Activated CD4-positive, alpha-beta memory T cell treated with anti-CD3 and anti-CD28 coated beads for 36 hours (primary cell): ENCODE results near the gene IZUMO4. TPM values are rescaled to one million over a fixed set of nuclear protein-coding genes. Genes with fewer than 3 reads are reported as not detected.

Experiments
- CTCF ChIA-PET: fragments of 350-600 bp; sonication (Branson Sonifier 250); formaldehyde crosslinking; loops from one replicate; lab custom pipeline; 2021; ENCODE audit warnings: antibody characterized with exemption, inconsistent platforms; lab: Charles Lee
- POLR2A ChIA-PET: fragments of 350-600 bp; sonication (Branson Sonifier 250); formaldehyde crosslinking; loops from one replicate; lab custom pipeline; 2021; ENCODE audit warnings: antibody characterized with exemption; lab: Charles Lee
- DNase-seq: peaks from one replicate; pipeline ENCODE4 v3.0.0-alpha.2; 2020
- H3K27ac Mint-ChIP-seq: one replicate; pipeline ENCODE4 v1.8.0; 2021; ENCODE audit warnings: mixed read lengths
- H3K27me3 Mint-ChIP-seq: one replicate; pipeline ENCODE4 v1.8.0; 2021; ENCODE audit warnings: mixed read lengths
- H3K36me3 Mint-ChIP-seq: one replicate; pipeline ENCODE4 v1.8.0; 2021; ENCODE audit warnings: mixed read lengths
- H3K4me1 Mint-ChIP-seq: one replicate; pipeline ENCODE4 v1.8.0; 2021; ENCODE audit warnings: low read depth, mixed read lengths
- H3K4me3 Mint-ChIP-seq: one replicate; pipeline ENCODE4 v1.8.0; 2021; ENCODE audit warnings: mild to moderate bottlenecking, mixed read lengths
- H3K9me3 Mint-ChIP-seq: one replicate; pipeline ENCODE4 v1.8.0; 2021; ENCODE audit warnings: mixed read lengths
- intact Hi-C: fragments of 100-400 bp; cut with micrococcal nuclease; formaldehyde crosslinking; loops from one replicate; pipeline ENCODE4 v1.15.1; 2023
- total RNA-seq, 2 experiments: library from RNA; stranded (reverse); gene quantifications; one replicate each; pipeline ENCODE4 v1.2.3, GENCODE V29; 2021

The IZUMO4 gene
- total RNA-seq, 2 experiments from 2014 or later, result 14.2 to 16.4 TPM

DNA sequence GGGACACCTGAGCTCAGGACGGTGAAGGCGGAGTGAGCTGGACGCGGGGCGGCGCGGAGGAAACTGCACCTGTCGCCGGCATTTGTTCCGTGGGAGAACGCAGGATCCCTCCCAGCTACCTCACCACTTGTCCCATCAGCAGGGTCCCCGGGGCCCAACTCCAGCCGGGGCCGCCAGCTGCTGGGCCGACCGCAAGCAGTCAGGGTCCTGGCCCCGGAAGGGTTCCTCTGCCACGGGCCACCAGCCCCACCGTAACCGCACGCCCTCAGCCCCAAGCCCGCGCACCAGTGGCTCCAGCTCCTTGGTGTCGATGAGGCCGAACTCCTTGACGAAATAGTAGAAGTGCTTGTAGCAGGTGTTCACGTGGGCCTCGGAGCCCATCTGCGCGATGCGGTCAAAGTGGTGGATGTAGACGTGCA, 20.2 kb upstream of the IZUMO4 start:
- POLR2A ChIA-PET, result no interaction called here
- CTCF ChIA-PET, result no interaction called here
- Mint-ChIP-seq H3K9me3 (no peaks in the 10 kb centered on the region), H3K36me3 (peaks cover 61% of the 10 kb centered on the region), H3K4me1 (peaks cover 25% of the 10 kb centered on the region), H3K27ac (peak overlapping the region; percentile 23), H3K4me3 (no peak overlapping the region), H3K27me3 (no peaks in the 10 kb centered on the region)
- intact Hi-C loops, result no loop called here
- DNase-seq, result no peak

DNA sequence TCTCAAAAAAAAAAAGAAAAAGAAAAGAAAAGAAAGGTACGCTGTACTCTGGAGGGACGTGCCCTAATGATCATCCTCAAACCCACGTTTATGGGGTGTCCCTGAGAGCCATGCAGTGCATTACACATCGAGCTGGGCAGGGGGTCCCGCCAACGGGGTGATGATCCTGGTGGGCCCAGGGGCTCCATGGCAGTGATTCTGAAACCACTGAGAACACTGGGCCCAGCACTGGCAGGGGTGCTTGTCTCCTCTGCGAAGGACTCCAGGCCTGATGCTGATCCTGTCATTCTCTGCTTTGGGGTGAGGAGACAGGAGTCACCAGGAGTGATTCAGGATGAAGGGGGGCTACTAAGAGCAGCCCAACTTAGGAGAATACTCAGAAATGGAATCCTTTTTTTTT, 19.3 kb upstream of the IZUMO4 start:
- H3K9me3 Mint-ChIP-seq, result no peaks in the 10 kb centered on the region
- POLR2A ChIA-PET, result no interaction called here
- intact Hi-C loops, result no loop called here
- H3K27ac Mint-ChIP-seq, result no peak overlapping the region
- CTCF ChIA-PET, result interaction anchor here (1.7 kb wide), 1 partner anchor 8 kb away, joined by 6 read pairs; no protein-coding TSS in a partner anchor
- peaks cover 33% of the 10 kb centered on the region for H3K4me1 Mint-ChIP-seq
- DNase-seq, result no peak
- H3K4me3 Mint-ChIP-seq, result no peak overlapping the region
- no peaks in the 10 kb centered on the region for H3K27me3 Mint-ChIP-seq
- peaks cover 62% of the 10 kb centered on the region for H3K36me3 Mint-ChIP-seq

DNA sequence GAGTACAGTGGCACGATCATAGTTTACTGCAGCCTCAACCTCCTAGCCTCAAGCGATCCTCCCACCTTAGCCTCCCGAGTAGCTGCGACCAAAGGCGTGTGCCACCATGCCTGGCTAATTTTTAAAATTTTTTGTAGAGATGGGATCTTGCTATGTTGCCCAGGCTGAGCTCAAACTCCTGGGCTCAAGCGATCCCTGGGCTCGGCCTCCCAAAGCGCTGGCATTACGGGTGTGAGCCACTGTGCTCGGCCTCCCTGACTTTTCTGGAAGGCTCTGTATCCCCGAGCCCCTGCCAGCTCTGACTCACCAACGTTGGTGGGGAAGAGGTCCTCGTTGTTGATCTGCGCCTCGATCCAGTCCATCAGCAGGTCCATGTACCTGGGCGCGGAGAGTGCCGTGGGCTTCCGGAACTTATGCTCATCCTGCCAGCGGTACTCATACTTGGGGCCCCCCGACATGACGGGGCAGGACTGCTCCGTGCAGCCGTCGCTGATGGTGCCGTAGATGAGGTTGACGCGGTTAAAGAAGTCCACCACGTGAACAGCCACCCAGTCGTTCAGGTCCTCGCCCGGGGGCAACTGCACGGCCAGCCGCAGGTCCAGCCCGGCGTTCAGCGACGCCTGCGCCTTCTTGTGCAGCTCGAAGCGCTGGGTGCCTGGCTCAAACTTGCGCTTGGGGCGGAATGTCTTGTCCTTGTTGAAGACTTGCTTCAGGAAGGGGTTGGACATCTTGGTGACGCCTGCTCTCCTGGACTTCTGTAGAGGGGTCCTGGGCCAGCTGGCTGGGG, 18.7 kb upstream of the IZUMO4 start:
- ChIA-PET CTCF (interaction anchor here (1.7 kb wide), 1 partner anchor 8 kb away, joined by 6 read pairs; no protein-coding TSS in a partner anchor), POLR2A (no interaction called here)
- H3K9me3 Mint-ChIP-seq, result no peaks in the 10 kb centered on the region
- H3K4me1 Mint-ChIP-seq, result peaks cover 33% of the 10 kb centered on the region
- H3K4me3 Mint-ChIP-seq, result no peak overlapping the region
- peaks cover 63% of the 10 kb centered on the region for H3K36me3 Mint-ChIP-seq
- DNase-seq, result no peak
- intact Hi-C loops, result no loop called here
- no peak overlapping the region for H3K27ac Mint-ChIP-seq
- no peaks in the 10 kb centered on the region for H3K27me3 Mint-ChIP-seq

DNA sequence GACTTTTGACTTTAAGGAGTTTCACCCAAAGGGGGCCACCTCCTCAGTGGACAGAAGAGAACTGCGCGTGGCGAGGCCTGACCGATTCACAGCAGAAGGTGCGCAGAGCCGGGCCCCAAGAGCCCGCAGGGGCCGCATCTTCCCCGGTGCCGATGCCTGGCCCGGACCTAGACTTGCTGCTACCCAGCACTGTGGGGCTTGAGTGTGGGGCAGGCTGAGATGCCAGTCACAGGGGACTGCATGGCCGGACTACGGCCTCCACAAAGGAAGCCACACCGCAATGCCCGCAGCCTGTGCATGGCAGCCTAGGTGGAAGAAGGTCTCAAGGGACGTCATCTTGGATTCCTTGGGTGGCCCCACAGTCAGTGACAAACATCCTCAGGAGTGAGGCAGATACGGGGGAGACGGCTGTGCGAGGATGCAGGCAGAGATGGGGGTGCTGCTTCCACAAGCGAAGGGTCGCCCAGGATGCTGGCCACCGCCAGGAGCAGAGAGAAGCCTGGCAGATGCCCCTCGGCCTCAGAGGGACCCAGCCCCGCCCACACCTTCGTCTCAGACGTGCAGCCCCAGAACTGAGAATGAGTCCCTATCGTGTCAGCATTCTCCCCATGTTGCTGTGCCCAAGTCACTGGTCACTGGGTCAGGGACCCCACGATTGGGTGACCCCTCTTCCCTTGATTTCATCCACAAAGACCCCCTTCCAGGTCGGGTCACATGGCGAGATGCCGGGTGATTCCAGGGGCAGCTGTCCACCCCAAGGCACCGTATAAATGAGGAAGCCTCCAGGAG, 17.4 kb upstream of the IZUMO4 start:
- intact Hi-C loops, result no loop called here
- CTCF ChIA-PET, result interaction anchor here (1.7 kb wide), 1 partner anchor 10 kb away, joined by 6 read pairs; no protein-coding TSS in a partner anchor
- peak overlapping the region; percentile 2 for H3K4me3 Mint-ChIP-seq

DNA sequence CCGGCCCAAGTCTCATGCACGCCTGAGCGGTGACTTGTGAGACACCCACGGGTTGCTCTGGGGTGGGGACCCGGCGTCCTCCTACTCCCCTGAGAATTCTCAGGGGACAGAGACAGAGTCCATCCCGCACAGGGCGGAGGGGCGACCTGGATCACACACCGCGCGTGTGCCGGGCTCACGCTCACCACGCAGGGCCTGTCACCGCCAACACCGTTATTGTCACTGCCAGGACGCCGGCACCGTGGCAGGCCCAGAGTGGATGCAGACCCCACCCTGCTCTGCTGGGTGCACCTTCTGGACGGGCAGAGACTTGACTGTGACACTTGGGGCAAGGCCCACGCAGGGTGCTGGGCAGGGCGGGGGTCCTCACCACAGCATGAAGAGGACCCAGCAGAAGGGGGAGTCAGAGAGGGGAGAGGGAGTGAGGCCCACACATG, 16.8 kb upstream of the IZUMO4 start:
- Mint-ChIP-seq H3K27ac (peak overlapping the region; percentile 99), H3K4me1 (peaks cover 30% of the 10 kb centered on the region), H3K27me3 (no peaks in the 10 kb centered on the region), H3K9me3 (no peaks in the 10 kb centered on the region), H3K4me3 (no peak overlapping the region), H3K36me3 (peaks cover 67% of the 10 kb centered on the region)
- intact Hi-C loops, result loop anchor here (5.0 kb wide), 2 partner anchors 63 to 198 kb away; partner anchors contain the start of gene BTBD2
- no peak for DNase-seq
- ChIA-PET POLR2A (no interaction called here), CTCF (no interaction called here)

More for the DNA sequence above, 17.4 kb upstream of the IZUMO4 start:
- H3K27ac Mint-ChIP-seq, result peak overlapping the region; percentile 99
- H3K4me1 Mint-ChIP-seq, result peaks cover 31% of the 10 kb centered on the region
- H3K27me3 Mint-ChIP-seq, result no peaks in the 10 kb centered on the region
- no peaks in the 10 kb centered on the region for H3K9me3 Mint-ChIP-seq
- POLR2A ChIA-PET, result no interaction called here
- DNase-seq, result no peak
- H3K36me3 Mint-ChIP-seq, result peaks cover 63% of the 10 kb centered on the region

DNA sequence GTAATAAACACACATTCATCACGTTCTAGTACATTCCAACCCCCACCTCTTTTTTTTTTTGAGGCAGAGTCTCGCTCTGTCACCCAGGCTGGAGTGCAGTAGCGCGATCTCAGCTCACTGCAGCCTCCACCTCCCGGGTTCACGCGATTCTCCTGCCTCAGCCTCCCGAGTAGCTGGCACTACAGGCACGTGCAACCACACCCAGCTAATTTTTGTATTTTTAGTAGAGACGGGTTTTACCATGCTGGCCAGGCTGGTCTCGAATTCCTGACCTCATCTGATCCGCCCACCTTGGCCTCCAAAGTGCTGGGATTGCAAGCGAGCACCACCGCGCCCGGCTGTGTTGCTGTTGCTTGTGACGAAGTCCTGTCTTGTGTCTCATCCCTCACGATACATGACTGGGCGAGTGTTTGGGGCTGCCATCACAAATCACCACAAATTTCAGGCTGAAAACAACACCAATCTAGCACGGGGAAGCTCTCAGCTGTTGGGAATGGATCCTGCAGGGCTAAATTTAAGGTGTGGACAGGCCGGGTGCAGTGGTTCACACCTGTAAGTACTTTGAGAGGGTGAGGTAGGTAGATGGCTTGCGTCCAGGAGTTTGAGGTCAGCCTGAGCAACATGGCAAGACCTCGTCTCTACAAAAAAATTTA, 16.3 kb upstream of the IZUMO4 start:
- no peaks in the 10 kb centered on the region for H3K9me3 Mint-ChIP-seq
- peaks cover 71% of the 10 kb centered on the region for H3K36me3 Mint-ChIP-seq
- no peaks in the 10 kb centered on the region for H3K27me3 Mint-ChIP-seq
- POLR2A ChIA-PET, result no interaction called here
- DNase-seq, result no peak
- CTCF ChIA-PET, result interaction anchor here (1.0 to 1.2 kb wide), 2 partner anchors 10 to 13 kb away, joined by 3 to 6 read pairs; no protein-coding TSS in a partner anchor
- intact Hi-C loops, result loop anchor here (5.0 kb wide), 2 partner anchors 63 to 198 kb away; partner anchors contain the start of gene BTBD2
- peaks cover 33% of the 10 kb centered on the region for H3K4me1 Mint-ChIP-seq
- peak overlapping the region; percentile 99 for H3K27ac Mint-ChIP-seq
- peak overlapping the region; percentile 99 for H3K4me3 Mint-ChIP-seq

DNA sequence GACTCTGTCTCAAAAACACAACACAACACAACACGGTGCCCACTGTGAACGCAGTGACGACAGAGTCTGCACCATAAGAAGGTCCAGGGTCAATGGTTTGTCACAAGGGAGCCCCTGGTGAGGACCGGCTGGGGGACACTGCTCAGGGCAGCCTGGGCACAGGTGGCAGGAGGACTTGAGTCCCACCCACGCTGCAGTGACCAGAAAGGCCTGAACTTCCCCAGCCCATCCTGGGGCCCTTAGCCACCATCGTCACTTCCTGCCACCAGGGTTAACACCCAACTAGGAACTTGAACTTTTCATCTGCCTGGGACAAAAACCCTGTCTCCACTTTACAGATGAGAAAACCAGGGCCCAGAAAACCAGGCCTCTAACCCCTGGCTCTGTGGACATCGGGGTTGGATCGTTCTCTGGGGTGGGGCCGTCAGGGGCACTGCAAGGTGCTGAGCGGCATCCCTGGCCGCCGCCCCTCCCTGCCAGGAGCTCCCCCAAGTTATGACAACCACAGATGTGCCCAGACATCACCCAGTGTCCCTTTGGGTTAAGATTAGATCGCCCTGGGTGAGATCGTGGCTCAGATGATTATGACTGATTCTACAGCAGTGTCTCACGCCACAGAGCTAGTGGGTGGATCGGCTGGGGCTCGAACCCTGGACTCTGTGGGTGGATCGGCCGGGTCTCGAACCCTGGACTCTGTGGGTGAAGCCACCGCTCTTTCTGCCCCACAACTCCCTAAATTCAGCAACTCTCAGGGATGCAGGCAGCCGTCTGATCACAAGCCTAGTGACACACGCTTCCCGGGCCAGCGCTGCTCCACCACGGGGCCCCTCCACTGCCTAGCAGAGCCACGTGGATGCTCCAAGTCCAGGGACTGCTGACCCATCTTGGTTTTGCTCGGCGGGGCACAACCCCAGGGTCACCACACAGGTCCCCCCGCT, 14.6 kb upstream of the IZUMO4 start:
- no peaks in the 10 kb centered on the region for H3K9me3 Mint-ChIP-seq
- intact Hi-C loops, result loop anchor here (2.0 to 5.0 kb wide), 3 partner anchors 13 to 200 kb away; partner anchors contain the start of gene BTBD2
- CTCF ChIA-PET, result interaction anchor here (1.8 to 2.7 kb wide), 3 partner anchors 12 to 63 kb away, joined by 7 to 13 read pairs (median 9); partner anchors contain the start of gene MOB3A

DNA sequence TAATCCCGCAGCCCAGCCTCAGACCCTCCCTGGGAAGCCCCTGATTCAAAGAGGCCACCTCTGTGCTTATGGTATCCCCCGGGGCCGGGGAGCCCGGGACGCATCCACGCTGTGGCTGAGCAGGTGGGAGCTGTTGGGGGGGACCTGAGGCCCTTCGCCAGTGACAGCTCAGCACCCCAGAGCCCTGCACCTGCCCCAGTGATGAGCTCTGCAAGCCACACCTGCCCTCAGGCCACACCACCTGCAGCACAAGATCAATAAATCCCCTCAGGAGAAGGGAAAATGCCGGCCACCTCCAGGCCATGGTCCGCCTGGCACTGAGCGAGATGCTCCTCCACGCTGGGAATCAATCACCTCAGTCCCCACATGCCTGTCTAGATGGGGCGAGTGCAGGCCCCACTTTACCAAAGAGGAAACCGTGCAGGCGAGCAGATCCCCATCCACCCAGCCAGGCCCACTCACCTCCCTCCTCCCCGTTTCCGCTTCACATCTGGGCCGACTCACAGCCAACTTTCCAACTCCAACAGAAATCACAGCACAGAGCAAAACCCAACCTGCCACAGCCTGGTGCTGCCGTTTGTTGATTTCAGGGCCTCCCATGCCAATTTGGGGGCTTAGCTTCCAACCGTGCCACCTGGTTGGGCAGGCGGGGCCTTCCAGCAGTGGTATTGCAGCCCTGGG, 13.4 kb upstream of the IZUMO4 start:
- peaks cover 59% of the 10 kb centered on the region for H3K36me3 Mint-ChIP-seq
- CTCF ChIA-PET, result interaction anchor here (1.4 to 2.7 kb wide), 4 partner anchors 12 to 64 kb away, joined by 4 to 13 read pairs (median 8); partner anchors contain the start of genes IZUMO4 and MOB3A
- intact Hi-C loops, result loop anchor here (2.0 to 5.0 kb wide), 3 partner anchors 15 to 201 kb away; partner anchors contain the start of gene BTBD2
- no peaks in the 10 kb centered on the region for H3K9me3 Mint-ChIP-seq
- H3K4me3 Mint-ChIP-seq, result peak overlapping the region; percentile 99
- H3K4me1 Mint-ChIP-seq, result peaks cover 53% of the 10 kb centered on the region
- POLR2A ChIA-PET, result interaction anchor here (0.6 to 3.6 kb wide), 8 partner anchors 11 to 177 kb away, joined by 3 to 41 read pairs (median 4); partner anchors contain the start of genes ADAT3, AP3D1, IZUMO4 and MOB3A
- DNase-seq, result peak; percentile 85
- H3K27me3 Mint-ChIP-seq, result no peaks in the 10 kb centered on the region
- H3K27ac Mint-ChIP-seq, result peak overlapping the region; percentile 99

More for the DNA sequence above, 14.6 kb upstream of the IZUMO4 start:
- POLR2A ChIA-PET, result interaction anchor here (1.6 to 3.6 kb wide), 4 partner anchors 9 to 22 kb away, joined by 5 to 41 read pairs (median 7); partner anchors contain the start of gene MOB3A
- peak; percentile 76 for DNase-seq
- no peaks in the 10 kb centered on the region for H3K27me3 Mint-ChIP-seq
- peak overlapping the region; percentile 99 for H3K4me3 Mint-ChIP-seq
- peaks cover 67% of the 10 kb centered on the region for H3K36me3 Mint-ChIP-seq
- H3K4me1 Mint-ChIP-seq, result peaks cover 42% of the 10 kb centered on the region
- H3K27ac Mint-ChIP-seq, result peak overlapping the region; percentile 99

DNA sequence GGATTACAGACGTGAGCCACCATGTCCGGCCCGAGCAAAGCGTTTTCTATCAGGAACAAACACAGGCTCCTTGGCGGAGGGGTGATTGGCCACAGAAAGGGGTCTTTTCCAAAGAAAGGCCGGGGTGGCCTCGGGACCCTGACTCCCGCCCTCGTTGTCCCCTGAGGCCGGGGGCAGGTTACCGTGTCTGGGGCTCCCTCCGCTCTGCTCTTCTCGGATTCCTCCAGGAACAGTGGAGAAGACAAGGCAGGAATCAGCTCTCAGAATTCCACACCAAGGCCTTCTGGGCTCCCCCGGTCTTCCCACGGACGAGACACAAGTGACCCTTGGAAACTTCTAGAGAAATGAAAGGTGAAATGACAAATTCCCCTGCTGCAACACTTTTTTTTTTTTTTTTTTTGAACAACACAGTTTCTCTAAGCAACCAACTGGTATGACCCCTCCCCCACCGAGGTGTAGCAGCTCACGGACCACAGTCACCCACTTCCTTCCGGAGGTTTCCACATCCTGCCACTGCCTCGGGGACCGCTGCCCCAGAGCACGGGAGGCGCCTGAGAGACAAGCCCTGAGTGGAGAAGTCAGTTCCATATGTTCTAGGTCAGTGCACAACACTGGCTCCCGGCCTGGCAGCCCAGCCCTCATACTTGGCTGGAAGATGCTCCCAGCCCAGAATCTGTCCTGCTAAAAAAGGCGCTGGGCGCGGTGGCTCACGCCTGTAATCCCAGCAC, 11.6 kb upstream of the IZUMO4 start:
- ChIA-PET CTCF (interaction anchor here (0.9 to 1.2 kb wide), 3 partner anchors 33 to 185 kb away, joined by 3 read pairs; no protein-coding TSS in a partner anchor), POLR2A (interaction anchor here (0.6 to 3.6 kb wide), 8 partner anchors 9 to 1713 kb away, joined by 3 to 41 read pairs (median 4); partner anchors contain the start of gene MOB3A)
- Mint-ChIP-seq H3K4me3 (peak overlapping the region; percentile 99), H3K36me3 (peaks cover 42% of the 10 kb centered on the region), H3K27ac (peak overlapping the region; percentile 99), H3K27me3 (no peaks in the 10 kb centered on the region), H3K9me3 (no peaks in the 10 kb centered on the region), H3K4me1 (peaks cover 59% of the 10 kb centered on the region)
- peak; percentile 97 for DNase-seq
- intact Hi-C loops, result loop anchor here (1.0 to 5.0 kb wide), 5 partner anchors 11 to 203 kb away; partner anchors contain the start of genes BTBD2, IZUMO4 and MOB3A
